22Rv1 (cell line): ENCODE data around the gene GOT1.

Experiments
- H3K27ac ChIP-seq: fragments of 450-650 bp; 2 replicates; pipeline ENCODE4 v1.5.1; 2017
- CTCF ChIP-seq: fragments of 450-650 bp; IDR thresholded peaks from 2 replicates; pipeline ENCODE4 v1.5.1; 2017; ENCODE audit warnings: mild to moderate bottlenecking
- ZFX ChIP-seq: fragments of 450-650 bp; IDR thresholded peaks from 2 replicates; pipeline ENCODE4 v1.6.1; 2017; ENCODE audit warnings: antibody characterized with exemption, borderline replicate concordance

Gene GOT1

GRCh38 chr10:99364125-99364524 lies 66.3 kb downstream of the GOT1 start:
- TF ChIP-seq CTCF = no peak
- no peak for TF ChIP-seq ZFX
- H3K27ac ChIP-seq = no peak overlapping the region

- no peak overlapping the region for H3K27ac ChIP-seq
- TF ChIP-seq ZFX = no peak
- no peak for TF ChIP-seq CTCF
Measured at GRCh38 chr10:99360934-99361333, 69.5 kb downstream of the GOT1 start.

GRCh38 chr10:99358101-99358500 lies 72.3 kb downstream of the GOT1 start:
- TF ChIP-seq ZFX (no peak), CTCF (no peak)
- H3K27ac ChIP-seq = no peak overlapping the region

- TF ChIP-seq ZFX (no peak), CTCF (no peak)
- no peak overlapping the region for H3K27ac ChIP-seq
Measured at GRCh38 chr10:99357691-99358090, 72.7 kb downstream of the GOT1 start.

GRCh38 chr10:99353182-99353581 lies 77.2 kb downstream of the GOT1 start:
- TF ChIP-seq ZFX (no peak), CTCF (no peak)
- H3K27ac ChIP-seq = no peak overlapping the region

- H3K27ac ChIP-seq = no peak overlapping the region
- TF ChIP-seq ZFX = no peak
- TF ChIP-seq CTCF = no peak
Measured at GRCh38 chr10:99347672-99348071, 82.8 kb downstream of the GOT1 start.
